Ovary (tissue), 9 donors: ENCODE results near the gene PDLIM7. TPM values are rescaled to one million over a fixed set of nuclear protein-coding genes. Genes with fewer than 3 reads are reported as not detected.
"Not testable (repeated sequence)": the region's sequence is repeated elsewhere in the genome, so short reads cannot be mapped to it uniquely, and the experiment has no call there.

Experiments
- DNase-seq, 5 donors: peaks; one replicate each; pipeline ENCODE4 v3.0.0-alpha.2; 2019 to 2020
- H3K27ac ChIP-seq, 2 donors: fragments of 200-600 bp; one replicate each; pipeline versions ENCODE4 v1.5.1 to v1.8.0; 2019 to 2022
- H3K27me3 ChIP-seq: fragments of 200-600 bp; one replicate; pipeline ENCODE4 v1.8.0; 2022
- H3K36me3 ChIP-seq: fragments of 200-600 bp; sonication (generic); one replicate; pipeline ENCODE4 v1.5.1; 2019
- H3K4me1 ChIP-seq: one replicate; pipeline ENCODE4 v1.8.1; 2013; ENCODE audit warnings: mild to moderate bottlenecking, moderate library complexity; ENCODE audit not compliant: insufficient read depth
- H3K4me3 ChIP-seq: fragments of 200-600 bp; sonication (generic); one replicate; pipeline ENCODE4 v1.5.1; 2017
- H3K9me3 ChIP-seq, 2 donors: fragments of 200-600 bp in 1 of 2; sonication (generic) in 1 of 2; one replicate each; pipeline versions ENCODE4 v1.5.1 to v1.8.1; 2013 to 2019; ENCODE audit warnings: mild to moderate bottlenecking in 1 of 2, moderate library complexity in 1 of 2
- EP300 ChIP-seq: sonication (generic); formaldehyde crosslinking; IDR thresholded peaks from one replicate; pipeline ENCODE4 v1.6.1; 2017; ENCODE audit warnings: antibody characterized with exemption
- POLR2A ChIP-seq: fragments of 450-650 bp; IDR thresholded peaks from one replicate; pipeline ENCODE4 v1.6.1; 2017; ENCODE audit warnings: antibody characterized with exemption, mild to moderate bottlenecking, moderate library complexity
- WGBS, 3 donors: extraction: QIAGEN DNeasy Blood & Tissue Kit in 1 of 3; methylation state at CpG; one replicate each; pipeline versions ENCODE4 v1.1.5 to v1.1.7; 2013 to 2017; 5-methylcytosine and 5-hydroxymethylcytosine counted together
- intact Hi-C, 4 donors: fragments of 100-400 bp; cut with DNase I; formaldehyde crosslinking; loops; one replicate each; pipeline versions ENCODE4 v1.11.0 to v1.15.1; 2022 to 2023
- polyA plus RNA-seq, 2 donors: library from polyadenylated mRNA; stranded (reverse); fragments of 200-250 nt in 1 of 2; fragments of 350-450 nt in 1 of 2; fragmentation: Illumina TruSeq in 1 of 2; extraction: RNeasy Lipid Tissue Mini Kit (QIAGEN cat#74804) in 1 of 2; gene quantifications; one replicate each; pipeline ENCODE4 v1.2.3, GENCODE V29; 2013 to 2014
- total RNA-seq, 7 donors: library from RNA; depleted of rRNA in 2 of 7; stranded (reverse); fragments of >200 nt in 2 of 7; fragmentation: NEBNext Ultra II Directional in 3 of 7; extraction: Animal tissue kit (Norgen Biotek cat#: 25700) in 3 of 7; gene quantifications; one replicate each; pipeline versions ENCODE4 v1.1.0 to v1.2.4, GENCODE V29; 2016 to 2023
- TF ChIP-seq, protein P1 (sequence below), 3 donors: fragments of 450-650 bp in 2 of 3; fragments of 200-600 bp in 1 of 3; IDR thresholded peaks; one replicate each; pipeline versions ENCODE4 v1.5.1 to v1.8.0; 2016 to 2022; ENCODE audit warnings: antibody characterized with exemption in 3 of 3, mild to moderate bottlenecking in 1 of 3
- donor health status: DM: no; HTN: no; CAD: no; lungs with moderate emphysema.
- donor health status: DM: no; HTN: no; CAD: no.
- donor health status: Bipolar disorder and iron deficiency.
- donor health status: DM: yes; HTN: yes; CAD: no.
- donor health status: DM: no; HTN: no; CAD: no.
- donor health status: DM: yes; HTN: yes; CAD: no.

PDLIM7 gene
- total and polyA plus RNA-seq, 9 donors = 25.7 to 243 (median 83.3) TPM

- Histone ChIP-seq H3K9me3 (no peaks in the 10 kb centered on the region), H3K4me3 (no peak overlapping the region), H3K27ac (no peak overlapping the region), H3K36me3 (no peaks in the 10 kb centered on the region), H3K4me1 (no peaks in the 10 kb centered on the region), H3K27me3 (no peaks in the 10 kb centered on the region)
- intact Hi-C loops = no loop called here
- TF ChIP-seq EP300 (no peak), POLR2A (no peak)
- TF ChIP-seq, protein P1, sequence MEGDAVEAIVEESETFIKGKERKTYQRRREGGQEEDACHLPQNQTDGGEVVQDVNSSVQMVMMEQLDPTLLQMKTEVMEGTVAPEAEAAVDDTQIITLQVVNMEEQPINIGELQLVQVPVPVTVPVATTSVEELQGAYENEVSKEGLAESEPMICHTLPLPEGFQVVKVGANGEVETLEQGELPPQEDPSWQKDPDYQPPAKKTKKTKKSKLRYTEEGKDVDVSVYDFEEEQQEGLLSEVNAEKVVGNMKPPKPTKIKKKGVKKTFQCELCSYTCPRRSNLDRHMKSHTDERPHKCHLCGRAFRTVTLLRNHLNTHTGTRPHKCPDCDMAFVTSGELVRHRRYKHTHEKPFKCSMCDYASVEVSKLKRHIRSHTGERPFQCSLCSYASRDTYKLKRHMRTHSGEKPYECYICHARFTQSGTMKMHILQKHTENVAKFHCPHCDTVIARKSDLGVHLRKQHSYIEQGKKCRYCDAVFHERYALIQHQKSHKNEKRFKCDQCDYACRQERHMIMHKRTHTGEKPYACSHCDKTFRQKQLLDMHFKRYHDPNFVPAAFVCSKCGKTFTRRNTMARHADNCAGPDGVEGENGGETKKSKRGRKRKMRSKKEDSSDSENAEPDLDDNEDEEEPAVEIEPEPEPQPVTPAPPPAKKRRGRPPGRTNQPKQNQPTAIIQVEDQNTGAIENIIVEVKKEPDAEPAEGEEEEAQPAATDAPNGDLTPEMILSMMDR (IDR thresholded peaks at IDR 0.05) = no peak
- 83 to 85% (median 83%) methylated on average over 15 of the region's 15 CpGs for WGBS, 3 donors
- DNase-seq = no peak
These were observed 9.4 kb downstream of the PDLIM7 start for GRCh38 chr5:177487975-177488374.

- H3K36me3 ChIP-seq = no peaks in the 10 kb centered on the region
- no peaks in the 10 kb centered on the region for H3K27me3 ChIP-seq
- intact Hi-C loops = no loop called here
- H3K27ac ChIP-seq = no peak overlapping the region
- WGBS, 3 donors = 82 to 86% (median 85%) methylated on average over 8 of the region's 8 CpGs
- H3K9me3 ChIP-seq = no peaks in the 10 kb centered on the region
- H3K4me3 ChIP-seq = no peak overlapping the region
- H3K4me1 ChIP-seq = no peaks in the 10 kb centered on the region
- TF ChIP-seq, protein P1 (IDR thresholded peaks at IDR 0.05) = no peak
- TF ChIP-seq POLR2A (no peak), EP300 (no peak)
- DNase-seq = no peak
These were observed 10.3 kb downstream of the PDLIM7 start for GRCh38 chr5:177487144-177487543.

- H3K9me3 ChIP-seq = no peaks in the 10 kb centered on the region
- DNase-seq = no peak
- no peaks in the 10 kb centered on the region for H3K36me3 ChIP-seq
- no peak overlapping the region for H3K27ac ChIP-seq
- intact Hi-C loops = no loop called here
- no peak overlapping the region for H3K4me3 ChIP-seq
- no peaks in the 10 kb centered on the region for H3K4me1 ChIP-seq
- TF ChIP-seq POLR2A = no peak
- TF ChIP-seq, protein P1 (IDR thresholded peaks at IDR 0.05) = no peak
- TF ChIP-seq EP300 = no peak
- no peaks in the 10 kb centered on the region for H3K27me3 ChIP-seq
- WGBS, 3 donors = 91 to 98% (median 93%) methylated on average over 3 of the region's 3 CpGs
These were observed 11.1 kb downstream of the PDLIM7 start for GRCh38 chr5:177486256-177486655.

DNA sequence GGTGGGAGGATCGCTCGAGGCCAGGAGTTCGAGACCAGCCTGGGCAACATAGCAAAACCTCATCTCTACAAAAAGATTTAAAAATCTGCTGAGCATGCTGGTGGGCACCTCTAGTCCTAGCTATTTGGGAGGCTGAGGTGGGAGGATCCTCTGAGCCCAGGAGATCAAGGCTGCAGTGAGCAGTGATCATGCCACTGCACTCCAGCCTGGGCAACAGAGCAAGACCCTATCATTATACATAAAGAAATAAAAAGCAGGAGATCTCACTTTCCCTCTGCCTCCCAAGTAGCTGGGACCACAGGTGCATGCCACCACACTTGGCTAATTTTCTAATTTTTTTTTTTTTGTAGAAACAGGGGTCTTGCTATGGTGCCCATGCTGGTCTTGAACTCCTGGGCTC, 11.7 kb downstream of the PDLIM7 start:
- H3K36me3 ChIP-seq, H3K4me1 ChIP-seq, intact Hi-C loops, H3K27ac ChIP-seq, H3K4me3 ChIP-seq, DNase-seq, H3K9me3 ChIP-seq, H3K27me3 ChIP-seq: not testable (repeated sequence)
- WGBS, 3 donors = 88 to 92% (median 91%) methylated on average over 3 of the region's 3 CpGs

DNA sequence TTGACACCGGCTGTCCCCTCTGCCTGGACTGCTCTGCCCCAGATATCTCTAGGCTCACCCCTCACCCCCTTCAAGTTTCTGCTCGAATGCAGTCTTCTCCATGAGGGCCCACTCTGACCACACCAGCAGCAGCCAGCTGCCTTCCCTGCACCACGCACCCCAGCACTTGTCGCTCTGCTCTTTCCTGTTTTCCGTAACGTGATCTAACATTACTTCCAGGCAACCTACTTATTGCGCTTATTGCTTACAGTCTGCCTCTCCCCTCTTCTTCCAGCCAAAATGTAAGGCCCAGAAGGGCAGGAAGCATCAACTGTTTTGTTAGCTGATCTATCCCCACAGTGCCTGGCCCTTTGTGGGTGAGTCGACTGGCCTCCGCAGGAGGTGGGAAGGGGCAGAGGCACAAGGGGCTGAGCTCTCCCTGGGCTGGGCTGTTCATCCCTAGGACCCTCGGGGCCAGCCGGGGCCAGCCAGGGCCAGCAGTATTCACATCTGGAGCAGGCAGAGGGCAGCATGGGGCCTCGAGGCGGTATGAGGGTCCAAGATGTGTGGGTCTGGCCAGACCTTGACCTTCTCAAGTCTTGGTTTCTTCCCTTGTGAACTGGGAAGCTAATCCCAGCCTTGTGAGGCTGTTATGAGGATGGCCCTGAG, 12.4 kb downstream of the PDLIM7 start:
- TF ChIP-seq, protein P1 (IDR thresholded peaks at IDR 0.05) = no peak
- TF ChIP-seq EP300 = no peak
- TF ChIP-seq POLR2A = no peak
- Histone ChIP-seq H3K4me1 (no peaks in the 10 kb centered on the region), H3K27me3 (no peaks in the 10 kb centered on the region), H3K36me3 (no peaks in the 10 kb centered on the region), H3K9me3 (no peaks in the 10 kb centered on the region), H3K4me3 (no peak overlapping the region), H3K27ac (no peak overlapping the region)
- intact Hi-C loops = no loop called here
- DNase-seq = no peak
- 58 to 63% (median 61%) methylated on average over 11 to 13 of the region's 13 CpGs for WGBS, 3 donors
